K562 (cell line): Measurements from ENCODE around the gene ATF3.

Source experiments
- EWSR1 ChIP-seq: fragments of 450-650 bp; IDR thresholded peaks from 2 replicates; pipeline ENCODE4 v1.6.1; 2018; ENCODE audit warnings: borderline replicate concordance, mild to moderate bottlenecking, low read depth, moderate library complexity; ENCODE audit not compliant: partially characterized antibody
- EZH2 ChIP-seq: IDR thresholded peaks from 2 replicates; pipeline ENCODE4 v1.6.1; 2012; ENCODE audit warnings: low read depth, mild to moderate bottlenecking, inconsistent platforms, low read length, borderline replicate concordance
- FOXM1 ChIP-seq, 2 experiments: fragments of 450-650 bp in 1 of 2; sonication (generic) in 1 of 2; formaldehyde crosslinking in 1 of 2; IDR thresholded peaks; 2 replicates each; pipeline versions ENCODE4 v1.6.1 to v1.9.0; 2017 to 2022; ENCODE audit warnings: low read depth in 2 of 2, mild to moderate bottlenecking in 2 of 2, missing genetic modification reagents in 1 of 2, moderate library complexity in 1 of 2
- KDM5B ChIP-seq: fragments of 200-600 bp; sonication (generic); IDR thresholded peaks from 2 replicates; pipeline ENCODE4 v1.6.1; 2012; ENCODE audit warnings: low read depth, mild to moderate bottlenecking, moderate library complexity, low read length, control low read depth, inconsistent platforms; ENCODE audit not compliant: insufficient replicate concordance
- LCOR ChIP-seq: sonication (generic); formaldehyde crosslinking; IDR thresholded peaks from 2 replicates; pipeline ENCODE4 v1.8.0; 2022; ENCODE audit warnings: mild to moderate bottlenecking, missing genetic modification reagents
- MAZ ChIP-seq, 2 experiments: fragments of 450-650 bp in 1 of 2; sonication (generic) in 1 of 2; formaldehyde crosslinking; IDR thresholded peaks in 1 of 2; conservative IDR thresholded peaks in 1 of 2; 2 replicates each; pipeline versions ENCODE4 v1.4.0 to v1.5.0; 2020; ENCODE audit warnings: mild to moderate bottlenecking in 1 of 2, missing genetic modification reagents in 1 of 2
- TAL1 ChIP-seq: fragments of 450-650 bp; IDR thresholded peaks from 2 replicates; pipeline ENCODE4 v1.6.1; 2016; ENCODE audit warnings: mild to moderate bottlenecking
- ZC3H4 ChIP-seq: sonication (generic); formaldehyde crosslinking; IDR thresholded peaks from 2 replicates; pipeline ENCODE4 v1.9.0; 2021; ENCODE audit warnings: missing genetic modification reagents, borderline replicate concordance

GRCh38 chr1:212587888-212588510 lies 20.6 kb upstream of the ATF3 start:
- TF ChIP-seq EZH2 = no peak
- no peak for TF ChIP-seq TAL1
- TF ChIP-seq MAZ (CRISPR knock-in tag; conservative IDR thresholded peaks at IDR 0.05 in 1 of 2, IDR thresholded peaks at IDR 0.05 in 1 of 2) = no peak
- TF ChIP-seq FOXM1 (IDR thresholded peaks at IDR 0.05; ENCODE audit: low read depth) = no peak
- TF ChIP-seq FOXM1 (CRISPR knock-in tag; IDR thresholded peaks at IDR 0.05; ENCODE audit: low read depth) = no peak
- no peak for TF ChIP-seq ZC3H4 (CRISPR knock-in tag)
- no peak for TF ChIP-seq EWSR1
- TF ChIP-seq LCOR (CRISPR knock-in tag) = no peak
- TF ChIP-seq KDM5B = no peak
